ENCODE data around the gene NAV2.

The NAV2 gene

DNA sequence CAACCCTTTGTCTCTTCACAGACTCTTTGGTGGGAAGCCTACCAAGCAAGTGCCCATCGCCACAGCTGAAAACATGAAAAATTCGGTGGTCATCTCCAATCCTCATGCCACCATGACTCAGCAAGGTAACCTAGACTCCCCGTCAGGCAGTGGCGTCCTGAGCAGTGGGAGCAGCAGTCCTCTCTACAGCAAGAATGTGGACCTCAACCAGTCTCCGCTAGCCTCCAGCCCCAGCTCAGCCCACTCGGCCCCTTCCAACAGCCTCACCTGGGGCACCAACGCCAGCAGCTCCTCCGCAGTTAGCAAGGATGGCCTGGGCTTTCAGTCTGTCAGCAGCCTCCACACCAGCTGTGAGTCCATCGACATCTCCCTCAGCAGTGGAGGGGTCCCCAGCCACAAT, 336.1 kb downstream of the NAV2 start:
- no peak for DNase-seq

DNA sequence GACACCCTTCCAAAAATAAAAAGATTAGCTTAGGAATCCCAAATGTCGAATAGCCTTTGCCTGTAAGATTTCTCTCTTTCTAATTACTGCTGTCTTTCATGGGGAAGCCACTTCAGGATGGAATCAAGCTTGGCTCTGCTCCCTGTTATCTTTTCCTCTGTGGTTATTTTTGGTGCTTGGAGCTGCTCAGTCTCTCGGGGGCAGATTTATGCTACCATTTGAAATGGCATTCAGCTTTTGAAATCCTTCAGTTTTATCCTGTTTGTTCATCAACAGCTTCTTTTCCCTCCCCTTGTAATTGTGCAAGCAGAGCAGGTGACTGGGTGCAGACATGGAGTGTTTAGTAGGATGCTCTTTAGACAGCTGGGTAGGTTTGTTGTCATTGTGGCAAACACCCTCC, 336.6 kb downstream of the NAV2 start:
- no peak for DNase-seq

DNA sequence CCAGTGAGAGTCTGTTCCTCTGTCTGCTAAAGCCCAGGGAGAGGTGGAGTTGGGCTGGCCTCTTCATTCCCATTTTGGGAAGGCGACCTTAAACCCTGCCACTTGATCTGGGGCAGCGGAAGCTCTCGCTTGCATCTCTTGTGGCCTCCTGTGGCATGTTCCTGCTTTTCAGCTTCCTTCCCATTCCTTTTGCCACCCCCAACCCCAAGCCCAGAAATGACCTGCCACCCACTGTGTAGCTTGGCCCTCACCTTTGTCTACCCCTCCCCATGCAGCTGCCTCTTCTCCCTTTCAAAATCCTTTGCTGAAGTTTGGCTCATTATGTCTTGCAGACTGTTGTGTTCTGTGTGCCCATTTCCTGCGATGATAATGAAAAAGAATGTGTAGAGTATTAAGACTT, 337.4 kb downstream of the NAV2 start:
- no peak for DNase-seq

DNA sequence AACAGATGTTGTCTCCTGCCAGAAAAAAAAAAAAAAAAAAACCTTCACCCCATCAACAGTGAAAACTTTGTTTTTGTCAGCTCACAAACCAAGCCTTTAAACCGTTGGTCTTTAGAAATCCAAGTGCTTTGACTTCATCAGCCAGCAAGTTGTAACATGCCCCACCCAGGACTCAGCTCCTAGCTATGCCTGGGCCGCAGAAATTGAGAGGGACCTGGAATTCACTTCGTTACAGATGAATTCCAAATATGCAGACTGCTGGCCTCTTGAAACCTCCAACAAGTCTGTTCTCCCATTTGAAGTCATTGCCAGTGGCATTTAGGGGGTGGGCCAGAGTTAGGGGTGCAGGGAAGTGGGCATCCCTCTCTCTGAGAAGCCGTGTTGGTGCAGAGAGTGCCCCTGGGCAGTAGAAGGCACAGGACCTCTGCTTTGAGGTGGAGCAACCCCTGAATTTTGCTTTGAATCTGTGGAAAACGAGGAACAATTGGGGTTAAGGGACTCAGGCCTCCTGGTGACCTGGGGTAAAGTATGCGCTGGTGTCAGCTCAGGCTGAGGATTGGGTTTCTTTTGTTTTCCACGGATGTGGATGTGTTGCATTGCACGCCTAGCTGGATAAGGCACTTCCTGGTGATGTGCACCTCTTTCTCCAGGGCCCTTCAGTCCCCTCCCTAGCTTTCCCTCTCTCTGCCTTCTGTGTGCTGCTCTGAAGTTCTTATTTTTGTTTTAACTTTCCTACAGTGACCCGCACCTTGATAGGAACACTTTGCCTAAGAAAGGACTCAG, 338.1 kb downstream of the NAV2 start:
- no peak for DNase-seq

DNA sequence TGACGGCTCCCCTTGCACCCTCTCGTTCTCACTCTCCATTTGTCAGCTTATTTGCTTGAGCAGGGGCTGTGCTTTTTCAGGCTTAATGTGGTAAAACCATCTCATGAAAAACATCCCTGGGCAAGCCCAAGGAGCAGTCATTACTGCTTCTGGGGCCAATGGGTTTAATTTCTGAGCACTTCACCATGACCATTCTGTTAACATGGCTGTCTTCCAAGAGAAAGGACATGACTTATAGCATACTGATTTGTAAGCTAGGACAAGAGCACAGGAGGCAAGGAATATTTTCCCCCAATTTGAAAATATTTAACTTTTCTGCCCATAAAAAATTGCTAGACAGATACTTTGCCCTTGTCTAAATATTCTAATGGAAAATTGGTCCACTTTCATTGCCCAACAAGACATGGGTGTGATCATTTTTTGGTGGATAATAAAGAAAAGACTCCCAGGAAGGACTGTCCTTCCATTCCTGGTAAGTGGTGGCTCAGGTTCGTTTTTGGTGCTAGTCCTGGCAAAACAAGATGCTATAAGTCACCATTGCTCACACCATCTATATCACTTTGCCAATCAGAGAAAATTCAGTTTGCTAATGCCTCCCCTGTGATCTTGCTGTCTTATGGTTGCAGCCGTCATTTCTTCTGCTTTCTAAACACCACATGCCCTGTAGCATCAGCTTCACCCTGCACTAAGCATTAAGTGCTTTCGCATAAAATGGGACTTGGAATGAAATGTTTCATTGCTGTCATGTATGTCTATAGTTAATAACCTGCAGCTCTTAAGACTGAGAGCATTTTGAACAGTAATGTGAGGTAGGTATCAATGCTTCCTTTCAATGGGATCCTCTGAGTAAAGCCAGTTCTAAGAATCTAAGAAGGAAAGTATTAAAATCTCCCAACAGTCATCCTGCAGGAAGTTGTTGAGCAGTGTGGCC, 339.1 kb downstream of the NAV2 start:
- DNase-seq = no peak

DNA sequence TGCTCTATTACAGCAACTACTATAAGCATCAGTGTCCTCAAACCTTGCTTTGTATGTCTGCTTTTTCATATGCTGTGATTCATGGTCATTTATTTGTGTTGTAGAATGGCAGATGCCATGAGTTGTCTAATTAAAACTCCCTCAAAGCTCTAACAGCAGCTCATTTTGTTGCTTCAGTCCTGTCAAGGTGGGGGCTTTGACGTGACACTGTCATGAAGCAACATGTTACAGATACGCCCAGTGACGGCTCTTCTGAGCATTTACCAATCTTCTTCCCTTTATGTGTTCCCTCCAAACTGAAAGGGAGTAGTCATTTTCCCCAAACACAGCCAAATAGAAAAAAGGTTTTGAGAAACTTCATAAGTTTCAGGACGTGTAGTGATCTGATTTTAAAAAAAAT, 340.9 kb downstream of the NAV2 start:
- DNase-seq = no peak

DNA sequence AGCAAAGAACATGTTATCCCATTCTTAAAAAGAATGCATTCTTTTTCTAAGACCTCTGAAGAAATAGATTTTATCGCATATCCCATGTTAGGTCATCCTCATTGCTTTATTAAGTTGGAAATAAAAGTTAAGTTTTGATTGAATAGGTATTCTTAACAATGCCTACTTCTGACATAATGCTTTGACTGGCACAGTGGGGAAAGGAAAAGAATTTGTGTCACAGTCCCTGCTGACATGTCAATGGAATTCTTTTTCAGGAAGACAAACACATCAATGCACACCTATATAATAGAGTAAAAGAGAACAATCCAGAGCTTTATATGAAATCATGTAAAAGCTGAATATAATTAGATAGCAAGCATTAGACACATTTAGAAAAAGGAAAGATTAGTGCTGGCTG, 341.9 kb downstream of the NAV2 start:
- no peak for DNase-seq

DNA sequence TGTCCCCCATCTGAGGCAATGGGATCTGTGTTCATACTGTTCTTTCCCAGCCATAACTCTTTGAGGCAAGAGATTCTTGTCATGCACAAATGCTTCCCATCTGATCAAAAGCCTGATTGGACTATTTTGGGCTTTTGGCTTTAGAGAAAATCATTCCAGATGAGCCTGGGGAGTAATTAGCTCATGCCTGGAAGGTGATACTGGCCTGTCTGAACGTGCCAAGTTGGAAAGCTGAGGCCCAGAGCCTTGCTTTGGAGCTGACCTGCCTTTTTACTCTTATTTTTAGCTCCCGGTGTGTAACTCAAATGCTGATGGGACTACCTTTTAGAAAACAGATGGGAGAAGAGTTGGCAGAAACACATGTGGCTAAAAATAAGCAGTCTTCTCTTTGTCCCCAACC, 342.7 kb downstream of the NAV2 start:
- DNase-seq = no peak

DNA sequence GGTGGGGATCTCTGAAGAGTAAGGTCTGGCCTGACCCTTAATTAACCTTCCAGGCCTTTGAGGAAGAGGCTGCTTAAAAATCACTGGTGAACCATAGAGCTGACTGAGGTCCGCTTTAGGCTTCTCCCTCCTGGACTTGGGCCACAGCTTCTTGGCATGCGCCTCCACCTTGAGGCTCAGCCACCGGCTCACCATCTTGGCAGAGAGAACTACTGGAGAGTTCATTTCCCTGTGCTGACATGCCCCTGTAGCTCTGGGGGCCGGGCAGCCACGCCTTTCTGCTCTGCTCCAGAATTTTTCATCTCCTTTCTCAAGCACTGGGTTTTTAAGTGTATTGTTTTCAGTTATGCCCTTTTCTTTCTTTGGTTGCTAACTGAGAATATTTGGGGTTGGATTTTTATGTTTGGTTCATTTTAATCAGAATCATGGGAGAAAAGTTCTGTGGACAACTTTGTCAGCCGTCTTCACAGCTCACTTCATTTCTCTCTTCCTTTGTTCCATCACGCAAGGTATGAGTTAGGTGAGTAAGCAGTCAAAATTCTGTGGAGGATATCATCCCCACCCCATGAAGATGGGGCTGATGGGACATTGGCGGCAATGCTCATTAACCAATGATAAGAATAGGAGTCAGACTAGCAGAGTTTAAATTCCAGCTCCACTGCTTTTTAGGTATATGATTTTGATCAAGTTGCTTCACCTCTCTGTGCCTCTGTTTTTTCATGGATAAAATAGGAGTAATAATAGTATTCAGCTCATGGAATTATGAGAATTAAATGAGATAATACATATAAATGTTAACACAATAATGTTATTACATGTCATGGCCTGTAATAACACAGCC, 343.7 kb downstream of the NAV2 start:
- no peak for DNase-seq

DNA sequence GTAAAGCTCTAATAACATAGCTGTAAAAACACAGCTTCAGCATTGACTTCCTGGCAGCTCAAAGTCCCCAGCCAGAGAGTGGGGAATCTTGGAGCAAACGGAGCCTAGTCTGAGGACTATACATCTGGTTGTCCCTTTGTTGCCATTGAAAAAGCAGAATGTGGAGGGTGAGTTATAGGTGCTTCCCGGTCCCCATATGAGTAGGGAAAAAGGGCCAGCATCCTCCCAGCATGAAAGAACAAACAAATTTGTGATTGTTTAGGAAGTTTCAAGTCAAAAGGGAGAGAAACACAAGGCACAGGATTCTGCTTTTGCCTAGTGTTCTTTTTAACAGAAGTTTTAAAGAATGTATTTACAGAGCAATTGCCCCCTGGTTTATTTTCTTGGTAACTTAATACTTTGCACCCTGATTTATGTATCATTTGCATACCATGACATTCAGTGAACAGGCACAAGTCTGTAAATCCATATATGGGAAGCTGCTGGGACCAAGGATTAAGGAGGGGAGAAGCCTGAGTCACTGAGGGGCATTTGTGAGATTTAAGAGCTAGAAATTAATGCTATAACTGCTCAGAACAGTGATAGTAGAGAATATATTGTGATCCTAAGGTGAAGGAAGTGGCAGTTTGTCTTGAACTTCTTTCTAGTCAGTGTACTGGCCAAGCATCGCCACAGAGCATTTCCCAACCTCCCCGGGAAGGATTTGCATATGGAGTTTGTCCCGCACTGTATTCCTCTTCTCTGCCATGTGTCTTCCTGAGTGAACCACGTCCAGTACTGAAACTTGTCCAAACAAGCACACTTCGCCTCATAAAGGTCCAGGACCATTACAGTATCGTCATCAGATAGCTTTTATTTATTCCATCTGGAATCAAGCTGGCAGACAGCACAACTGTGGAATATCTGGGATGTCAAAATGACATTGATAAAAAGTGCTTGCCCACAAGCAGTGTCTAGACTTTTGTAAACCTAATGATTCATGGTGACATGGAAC, 344.6 kb downstream of the NAV2 start:
- DNase-seq = no peak

DNA sequence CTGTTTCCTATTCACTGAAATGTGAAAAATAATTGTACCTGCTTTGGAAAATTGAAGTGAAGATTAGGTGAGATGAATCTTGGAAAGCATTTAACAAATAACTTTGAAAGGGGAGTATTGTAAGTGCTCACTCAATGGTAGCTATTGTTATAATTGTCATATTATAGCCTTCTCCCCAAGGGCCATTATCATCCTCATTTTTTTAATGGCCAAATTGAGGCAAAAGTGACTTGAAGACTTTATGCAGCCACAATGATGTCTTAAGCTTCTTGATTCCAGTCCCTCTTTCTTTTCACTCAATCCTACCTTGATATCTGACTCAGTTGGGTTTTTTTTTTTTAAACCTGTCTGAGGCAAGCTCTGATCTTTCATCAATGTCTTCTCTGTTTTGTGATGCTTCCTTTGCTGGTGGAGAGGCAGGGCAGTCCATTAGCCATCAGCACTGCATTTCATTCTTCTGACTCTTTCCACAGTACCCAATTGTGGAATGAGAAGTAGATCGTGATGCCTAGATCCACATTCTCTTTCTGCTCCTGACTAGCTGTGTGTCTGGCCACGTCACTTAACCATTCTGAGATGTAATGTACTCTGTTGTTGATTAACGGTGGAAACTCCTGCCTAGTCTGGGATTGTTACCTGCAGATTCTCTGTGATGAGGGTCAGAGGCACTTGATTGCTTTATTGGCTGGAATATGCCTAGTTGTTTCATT, 346.3 kb downstream of the NAV2 start:
- DNase-seq = no peak

DNA sequence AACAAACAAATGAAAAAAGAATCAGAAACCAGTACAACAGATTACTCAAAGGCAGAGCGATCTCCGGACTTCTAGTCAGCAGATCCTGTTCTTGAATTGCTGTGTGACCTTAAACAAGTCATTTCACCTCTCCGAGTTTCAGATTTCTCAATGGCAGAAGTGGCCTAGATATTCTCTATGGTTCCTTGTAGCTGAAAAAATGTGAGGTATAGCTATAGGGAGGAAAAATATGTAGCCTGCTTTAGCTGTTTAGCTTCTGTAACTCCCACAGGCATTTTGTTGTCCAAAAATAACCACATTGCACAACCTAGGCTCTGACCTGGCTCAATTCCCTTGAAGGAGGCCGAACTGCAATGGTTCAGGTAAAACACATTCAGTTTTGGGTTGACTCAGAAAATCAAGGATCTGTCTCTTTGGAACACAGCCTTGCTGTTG, 347.0 kb downstream of the NAV2 start:
- DNase-seq = no peak

DNA sequence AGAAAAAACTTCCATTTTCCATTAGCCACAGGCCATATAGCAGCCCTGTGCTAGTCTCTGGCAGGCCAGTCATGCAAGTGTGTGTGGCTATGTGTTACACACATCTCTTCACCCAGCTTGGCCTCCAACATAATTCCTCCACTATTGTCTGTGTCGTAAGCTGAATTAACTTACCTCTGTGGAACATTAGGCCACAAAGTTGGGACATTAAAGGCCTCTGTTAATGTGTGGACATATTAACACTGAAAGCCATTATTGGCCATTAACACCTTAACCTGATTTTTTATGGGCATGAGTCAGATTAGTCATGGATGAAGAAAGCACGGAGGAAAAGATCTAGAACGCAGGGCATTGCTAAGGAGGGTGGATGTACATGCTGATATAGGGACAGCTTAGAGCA, 347.5 kb downstream of the NAV2 start:
- DNase-seq = no peak

DNA sequence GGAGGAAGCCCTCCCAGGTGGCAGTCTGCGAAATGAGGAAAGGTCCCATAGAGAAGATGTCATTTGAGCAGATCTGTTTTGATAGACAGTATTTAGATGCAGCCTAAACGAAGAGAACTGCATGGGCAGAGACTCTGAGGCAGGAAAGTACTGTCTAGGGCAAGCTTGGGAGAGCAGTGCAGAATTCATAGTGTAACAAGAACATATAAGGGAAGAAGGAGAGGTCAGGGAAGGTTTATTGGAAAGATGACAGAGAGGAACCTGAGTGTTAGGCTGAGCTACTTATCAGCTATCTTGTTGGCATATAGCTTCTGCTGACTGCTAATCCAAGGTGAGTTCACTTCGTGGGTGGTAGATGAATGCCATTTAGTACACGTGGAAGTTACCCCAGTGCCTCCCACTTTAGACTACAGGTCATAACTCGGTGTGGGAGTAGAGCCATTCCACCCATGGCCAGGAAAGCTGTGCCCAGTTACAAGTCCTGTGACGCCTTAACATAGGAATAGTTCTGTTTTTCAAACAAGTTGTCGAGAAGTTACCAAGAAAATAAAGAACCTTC, 348.1 kb downstream of the NAV2 start:
- no peak for DNase-seq

DNA sequence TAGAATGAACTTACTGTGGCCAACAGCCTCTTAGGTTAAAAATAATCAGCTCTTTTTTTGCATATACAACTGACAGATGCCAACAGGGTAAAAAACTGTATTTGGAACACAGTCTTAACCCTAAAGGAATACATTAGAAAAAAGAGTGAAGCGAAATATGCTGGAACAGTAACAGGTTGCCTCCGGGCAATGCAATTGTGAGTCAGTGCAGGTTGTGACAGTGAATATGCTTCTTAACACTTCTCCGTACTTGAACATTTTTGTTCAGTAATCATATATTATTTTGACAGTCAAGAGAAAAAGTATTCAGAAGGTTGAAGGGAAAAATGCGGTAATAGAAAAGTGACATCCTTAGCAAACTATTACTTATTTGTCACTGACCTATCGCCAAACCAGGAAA, 349.1 kb downstream of the NAV2 start:
- no peak for DNase-seq

DNA sequence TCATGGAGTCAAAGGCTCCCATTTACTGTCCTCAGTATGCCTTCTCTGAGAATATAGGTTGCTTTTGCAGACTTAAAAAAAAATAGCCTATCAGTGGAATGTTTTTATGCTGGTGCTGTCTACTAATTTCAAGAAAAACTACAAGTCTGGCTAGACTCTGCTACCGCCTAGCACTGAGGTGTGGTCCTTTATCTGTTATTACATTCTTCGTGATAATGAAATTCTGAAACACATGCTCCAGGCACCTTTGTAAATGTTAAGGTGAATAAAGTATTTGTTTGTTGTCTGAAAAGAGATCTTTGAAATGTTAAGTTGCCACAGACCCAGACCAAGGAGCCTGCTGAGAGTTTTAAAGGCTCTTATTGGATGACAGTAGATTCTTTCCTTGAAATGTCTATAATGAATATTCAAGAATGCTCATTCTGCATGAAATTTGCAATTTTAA, 352.3 kb downstream of the NAV2 start:
- no peak for DNase-seq

DNA sequence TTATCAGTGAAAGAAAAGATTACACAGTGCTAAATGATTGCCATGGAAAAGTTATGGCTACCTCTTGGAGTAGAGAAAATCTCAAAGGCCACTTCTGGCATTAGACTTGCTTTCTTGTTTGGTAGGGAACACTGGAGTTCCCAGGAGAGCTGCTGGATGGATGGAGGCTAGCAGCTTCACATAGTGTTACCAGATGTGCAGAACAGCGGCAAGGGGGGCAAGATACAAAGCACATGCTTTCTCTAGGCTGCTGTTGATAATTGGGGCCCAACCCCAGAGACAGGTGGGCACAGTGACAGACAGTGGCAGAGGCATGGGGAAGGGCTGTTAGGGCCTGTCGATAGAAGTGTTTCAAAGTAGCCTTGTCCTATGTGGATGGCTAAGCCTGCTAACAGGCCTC, 352.8 kb downstream of the NAV2 start:
- no peak for DNase-seq

DNA sequence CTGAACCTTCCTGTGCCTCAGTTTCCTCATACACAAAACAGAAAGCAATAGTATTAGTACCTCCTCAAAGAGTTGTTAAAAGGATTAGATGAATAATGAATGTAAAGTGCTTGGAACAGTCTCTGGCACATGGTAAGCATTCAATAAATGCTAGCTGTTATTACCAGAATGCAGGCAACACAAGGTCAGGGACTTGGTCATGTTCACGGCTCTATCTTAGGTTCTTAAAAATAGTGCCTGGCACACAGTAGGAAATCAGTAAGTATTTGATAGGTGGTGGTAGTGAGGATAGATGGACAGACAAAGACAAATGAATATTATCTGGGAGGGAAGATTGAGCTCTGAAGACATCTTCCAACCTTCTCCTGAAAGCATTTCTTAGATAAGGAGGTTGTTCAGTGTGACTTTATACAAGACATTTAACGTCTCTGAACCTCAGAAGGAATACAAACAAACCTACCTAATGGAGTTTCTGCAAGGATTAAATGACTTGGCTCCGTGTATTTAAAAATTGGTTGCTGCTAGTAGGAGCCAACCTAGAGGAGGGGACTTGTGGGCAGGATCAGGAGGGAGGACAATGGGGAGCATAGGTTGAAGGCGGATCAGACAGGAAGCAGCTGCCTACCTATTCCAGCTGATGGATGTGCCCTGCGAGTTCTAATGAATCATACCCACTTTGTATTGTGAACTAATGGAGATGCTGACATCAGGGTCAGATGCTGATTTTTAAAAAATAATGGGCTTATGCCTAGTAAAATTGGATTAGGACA, 353.6 kb downstream of the NAV2 start:
- DNase-seq = no peak

DNA sequence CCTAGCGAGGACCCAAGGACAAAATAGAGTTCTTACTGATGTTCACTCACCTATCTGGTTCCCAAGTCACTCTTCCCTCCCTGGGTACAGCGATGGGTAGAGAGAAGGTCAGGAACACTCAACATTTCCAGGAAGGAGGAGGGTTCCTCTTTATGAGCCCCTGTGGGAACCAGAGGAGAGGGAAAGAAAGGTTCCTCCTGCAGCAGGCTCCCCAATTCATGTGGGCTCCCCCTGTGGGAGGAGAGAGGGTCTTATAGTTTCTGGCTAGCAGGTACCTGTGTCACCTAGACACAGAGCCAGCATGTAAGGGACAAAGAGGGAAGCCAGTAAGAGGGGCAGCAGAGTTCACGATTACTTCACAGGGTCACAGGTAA, 354.1 kb downstream of the NAV2 start:
- DNase-seq = no peak

DNA sequence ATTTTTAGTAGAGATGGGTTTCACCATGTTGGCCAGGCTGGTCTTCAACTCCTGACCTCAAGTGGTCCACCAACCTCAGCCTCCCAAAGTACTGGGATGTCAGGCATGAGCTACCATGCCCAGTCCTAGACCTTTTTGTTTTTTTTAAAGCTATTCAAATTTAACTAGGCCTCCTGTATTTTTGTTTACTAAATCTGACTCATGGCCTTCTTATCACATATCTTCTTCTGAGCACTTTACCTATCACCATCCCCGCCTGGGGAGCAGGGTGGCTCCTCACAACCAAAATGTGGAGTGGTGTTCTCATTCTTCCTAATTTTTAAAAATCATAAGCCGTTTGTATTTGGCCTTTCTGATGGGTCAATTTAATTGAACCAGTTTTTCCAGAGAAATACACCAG, 355.0 kb downstream of the NAV2 start:
- DNase-seq = no peak

Data from stimulated activated naive CD4-positive, alpha-beta T cell (primary cell).